ENCODE data around the gene HIVEP3.

The HIVEP3 gene

GRCh38 chr1:41709873-41710272 is 208.8 kb downstream of the HIVEP3 start:
- Histone ChIP-seq H3K9ac (ENCODE audit: low read depth, low read length, poor library complexity, severe bottlenecking) (no peak overlapping the region), H3K79me2 (ENCODE audit: insufficient read depth, low read length) (no peaks in the 10 kb centered on the region), H3F3A (ENCODE audit: low read depth) (no peaks in the 10 kb centered on the region), H3K4me1 (ENCODE audit: insufficient read depth, low read length, poor library complexity, severe bottlenecking) (peaks cover 9% of the 10 kb centered on the region), H3K4me2 (ENCODE audit: low read depth, low read length, poor library complexity, severe bottlenecking) (no peak overlapping the region), H3K4me3 (ENCODE audit: low read length, poor library complexity, severe bottlenecking) (no peak overlapping the region), H3K9me3 (ENCODE audit: insufficient read depth, low read depth, low read length) (no peaks in the 10 kb centered on the region), H3K27me3 (ENCODE audit: insufficient read depth, low read length, poor library complexity, severe bottlenecking) (no peaks in the 10 kb centered on the region), H3K9me2 (replicated peaks; ENCODE audit: low read depth, low read length) (no peaks in the 10 kb centered on the region), H2AFZ (ENCODE audit: low read length) (no peak overlapping the region), H4K20me1 (ENCODE audit: insufficient read depth, low read length, poor library complexity, severe bottlenecking) (no peaks in the 10 kb centered on the region), H3K36me3 (ENCODE audit: insufficient read depth, low read length) (no peaks in the 10 kb centered on the region)
- TF ChIP-seq EZH2phosphoT487 (IDR thresholded peaks at IDR 0.05; ENCODE audit: borderline replicate concordance) (no peak), CTCF (conservative IDR thresholded peaks at IDR 0.05; ENCODE audit: low read length) (no peak)

GRCh38 chr1:41709331-41709730 is 209.4 kb downstream of the HIVEP3 start:
- no peak overlapping the region for H3K4me3 ChIP-seq (ENCODE audit: low read length, poor library complexity, severe bottlenecking)
- no peaks in the 10 kb centered on the region for H3K36me3 ChIP-seq (ENCODE audit: insufficient read depth, low read length)
- H3K79me2 ChIP-seq (ENCODE audit: insufficient read depth, low read length): no peaks in the 10 kb centered on the region
- no peak overlapping the region for H3K4me2 ChIP-seq (ENCODE audit: low read depth, low read length, poor library complexity, severe bottlenecking)
- TF ChIP-seq EZH2phosphoT487 (IDR thresholded peaks at IDR 0.05; ENCODE audit: borderline replicate concordance): no peak
- no peak for TF ChIP-seq CTCF (conservative IDR thresholded peaks at IDR 0.05; ENCODE audit: low read length)
- H3F3A ChIP-seq (ENCODE audit: low read depth): no peaks in the 10 kb centered on the region
- H3K4me1 ChIP-seq (ENCODE audit: insufficient read depth, low read length, poor library complexity, severe bottlenecking): peaks cover 9% of the 10 kb centered on the region
- no peak overlapping the region for H2AFZ ChIP-seq (ENCODE audit: low read length)
- H3K9me3 ChIP-seq (ENCODE audit: insufficient read depth, low read depth, low read length): no peaks in the 10 kb centered on the region
- H3K9ac ChIP-seq (ENCODE audit: low read depth, low read length, poor library complexity, severe bottlenecking): no peak overlapping the region
- H3K9me2 ChIP-seq (replicated peaks; ENCODE audit: low read depth, low read length): no peaks in the 10 kb centered on the region
- H3K27me3 ChIP-seq (ENCODE audit: insufficient read depth, low read length, poor library complexity, severe bottlenecking): no peaks in the 10 kb centered on the region
- H4K20me1 ChIP-seq (ENCODE audit: insufficient read depth, low read length, poor library complexity, severe bottlenecking): no peaks in the 10 kb centered on the region

- Histone ChIP-seq H3K9me3 (ENCODE audit: insufficient read depth, low read depth, low read length) (no peaks in the 10 kb centered on the region), H4K20me1 (ENCODE audit: insufficient read depth, low read length, poor library complexity, severe bottlenecking) (no peaks in the 10 kb centered on the region), H3K36me3 (ENCODE audit: insufficient read depth, low read length) (no peaks in the 10 kb centered on the region), H3K79me2 (ENCODE audit: insufficient read depth, low read length) (no peaks in the 10 kb centered on the region), H2AFZ (ENCODE audit: low read length) (no peak overlapping the region), H3K4me2 (ENCODE audit: low read depth, low read length, poor library complexity, severe bottlenecking) (no peak overlapping the region), H3K4me1 (ENCODE audit: insufficient read depth, low read length, poor library complexity, severe bottlenecking) (peaks cover 9% of the 10 kb centered on the region), H3K9me2 (replicated peaks; ENCODE audit: low read depth, low read length) (no peaks in the 10 kb centered on the region), H3K9ac (ENCODE audit: low read depth, low read length, poor library complexity, severe bottlenecking) (no peak overlapping the region), H3K27me3 (ENCODE audit: insufficient read depth, low read length, poor library complexity, severe bottlenecking) (no peaks in the 10 kb centered on the region), H3F3A (ENCODE audit: low read depth) (no peaks in the 10 kb centered on the region), H3K4me3 (ENCODE audit: low read length, poor library complexity, severe bottlenecking) (no peak overlapping the region)
- TF ChIP-seq EZH2phosphoT487 (IDR thresholded peaks at IDR 0.05; ENCODE audit: borderline replicate concordance): no peak
- no peak for TF ChIP-seq CTCF (conservative IDR thresholded peaks at IDR 0.05; ENCODE audit: low read length)
Observed at GRCh38 chr1:41708332-41708731, 210.4 kb downstream of the HIVEP3 start.

All from Loucy (cell line).